Adrenal gland (tissue), 12 donors: Measurements from ENCODE around the gene CPED1. TPM values are rescaled to one million over a fixed set of nuclear protein-coding genes. Genes with fewer than 3 reads are reported as not detected.
A peak's percentile ranks its signal among the peaks of the same experiment; 100 is the strongest.

Experiments used
- DNase-seq, 7 donors: peaks; one replicate each; pipeline ENCODE4 v3.0.0-alpha.2; 2019 to 2020
- H3K27ac ChIP-seq, 5 donors: fragments of 200-600 bp; sonication (generic) in 4 of 5; 1 replicate in 3 of 5; 2 replicates in 2 of 5; pipeline versions ENCODE4 v1.5.1 to v1.8.0; 2016 to 2020; ENCODE audit warnings: mild to moderate bottlenecking in 1 of 5
- H3K27me3 ChIP-seq: fragments of 200-600 bp; 2 replicates; pipeline ENCODE4 v1.8.0; 2021
- H3K36me3 ChIP-seq, 2 donors: fragments of 200-600 bp; replicated peaks in 1 of 2; 1 replicate in 1 of 2; 2 replicates in 1 of 2; pipeline versions ENCODE4 v1.5.1 to v1.8.0; 2018 to 2022
- H3K4me1 ChIP-seq, 2 donors: fragments of 200-600 bp; replicated peaks in 1 of 2; 1 replicate in 1 of 2; 2 replicates in 1 of 2; pipeline versions ENCODE4 v1.5.1 to v1.8.0; 2018 to 2021
- H3K4me3 ChIP-seq, 4 donors: fragments of 200-600 bp; sonication (generic) in 3 of 4; one replicate each; pipeline ENCODE4 v1.5.1; 2016 to 2018
- H3K9me3 ChIP-seq, 3 donors: fragments of 200-600 bp; sonication (generic) in 1 of 3; replicated peaks in 1 of 3; 1 replicate in 2 of 3; 2 replicates in 1 of 3; pipeline versions ENCODE4 v1.5.1 to v1.8.0; 2016 to 2021
- POLR2A ChIP-seq, 2 donors: fragments of 450-650 bp; IDR thresholded peaks; one replicate each; pipeline ENCODE4 v1.6.1; 2017; ENCODE audit warnings: antibody characterized with exemption in 2 of 2, mild to moderate bottlenecking in 2 of 2, moderate library complexity in 1 of 2
- WGBS, 4 donors: extraction: QIAGEN DNeasy Blood & Tissue Kit in 2 of 4; methylation state at CpG; one replicate each; pipeline versions ENCODE4 v1.1.5 to v1.1.7; 2013 to 2017; 5-methylcytosine and 5-hydroxymethylcytosine counted together
- intact Hi-C, 2 donors: fragments of 100-400 bp; cut with DNase I; formaldehyde crosslinking; loops; one replicate each; pipeline versions ENCODE4 v1.14.1 to v1.15.0; 2022 to 2023
- polyA plus RNA-seq, 3 donors: library from polyadenylated mRNA; stranded (reverse); fragments of 200-250 nt in 2 of 3; fragments of 350-450 nt in 1 of 3; fragmentation: Illumina TruSeq in 1 of 3; extraction: RNeasy Lipid Tissue Mini Kit (QIAGEN cat#74804) in 1 of 3; gene quantifications; one replicate each; pipeline ENCODE4 v1.2.3, GENCODE V29; 2013 to 2014
- total RNA-seq, 9 donors: library from RNA; depleted of rRNA in 4 of 9; stranded (reverse); fragments of >200 nt in 4 of 9; fragments of 120-200 nt in 1 of 9; fragmentation: NEBNext Ultra II Directional in 1 of 9; extraction: Animal tissue kit (Norgen Biotek cat#: 25700) in 1 of 9; gene quantifications; one replicate each; pipeline versions ENCODE4 v1.1.0 to v1.2.4, GENCODE V29; 2013 to 2023
- TF ChIP-seq, protein P1 (sequence below), 6 experiments: fragments of 450-650 bp in 4 of 6; fragments of 200-600 bp in 2 of 6; sonication (generic) in 1 of 6; IDR thresholded peaks; 1 replicate in 5 of 6; 2 replicates in 1 of 6; pipeline versions ENCODE4 v1.5.1 to v1.8.0; 2016 to 2021; ENCODE audit warnings: antibody characterized with exemption in 6 of 6, mild to moderate bottlenecking in 2 of 6, moderate library complexity in 1 of 6
- donor health status: healthy with polysubstance abuse.
- donor health status: Bipolar disorder and iron deficiency.
- donor health status: DM: yes; HTN: yes; CAD: no.
- donor health status: DM: no; HTN: no; CAD: no.
- donor health status: DM: no; HTN: no; CAD: no.
- donor health status: DM: yes; HTN: yes; CAD: no.

Gene CPED1
- total and polyA plus RNA-seq, 12 donors, result 5.2 to 72.2 (median 40.7) TPM

GRCh38 chr7:121083790-121084251 is 95.3 kb downstream of the CPED1 start:
- Histone ChIP-seq H3K36me3 (no peaks in the 10 kb centered on the region), H3K4me3 (no peak overlapping the region), H3K27me3 (no peaks in the 10 kb centered on the region), H3K4me1 (peaks cover 7 to 27% of the 10 kb centered on the region in 2 donors), H3K9me3 (no peaks in the 10 kb centered on the region), H3K27ac (no peak overlapping the region)
- TF ChIP-seq, protein P1, sequence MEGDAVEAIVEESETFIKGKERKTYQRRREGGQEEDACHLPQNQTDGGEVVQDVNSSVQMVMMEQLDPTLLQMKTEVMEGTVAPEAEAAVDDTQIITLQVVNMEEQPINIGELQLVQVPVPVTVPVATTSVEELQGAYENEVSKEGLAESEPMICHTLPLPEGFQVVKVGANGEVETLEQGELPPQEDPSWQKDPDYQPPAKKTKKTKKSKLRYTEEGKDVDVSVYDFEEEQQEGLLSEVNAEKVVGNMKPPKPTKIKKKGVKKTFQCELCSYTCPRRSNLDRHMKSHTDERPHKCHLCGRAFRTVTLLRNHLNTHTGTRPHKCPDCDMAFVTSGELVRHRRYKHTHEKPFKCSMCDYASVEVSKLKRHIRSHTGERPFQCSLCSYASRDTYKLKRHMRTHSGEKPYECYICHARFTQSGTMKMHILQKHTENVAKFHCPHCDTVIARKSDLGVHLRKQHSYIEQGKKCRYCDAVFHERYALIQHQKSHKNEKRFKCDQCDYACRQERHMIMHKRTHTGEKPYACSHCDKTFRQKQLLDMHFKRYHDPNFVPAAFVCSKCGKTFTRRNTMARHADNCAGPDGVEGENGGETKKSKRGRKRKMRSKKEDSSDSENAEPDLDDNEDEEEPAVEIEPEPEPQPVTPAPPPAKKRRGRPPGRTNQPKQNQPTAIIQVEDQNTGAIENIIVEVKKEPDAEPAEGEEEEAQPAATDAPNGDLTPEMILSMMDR (IDR thresholded peaks at IDR 0.05), result no peak
- no peak for TF ChIP-seq POLR2A (IDR thresholded peaks at IDR 0.05)
- intact Hi-C loops, result loop anchor here (5.0 kb wide), 1 partner anchor 97 kb away; the partner anchor contains the start of gene CPED1 (in 2 of the 2)
- 78 to 88% (median 80%) methylated on average over 1 of the region's 1 CpG for WGBS, 4 donors
- no peak for DNase-seq

DNA sequence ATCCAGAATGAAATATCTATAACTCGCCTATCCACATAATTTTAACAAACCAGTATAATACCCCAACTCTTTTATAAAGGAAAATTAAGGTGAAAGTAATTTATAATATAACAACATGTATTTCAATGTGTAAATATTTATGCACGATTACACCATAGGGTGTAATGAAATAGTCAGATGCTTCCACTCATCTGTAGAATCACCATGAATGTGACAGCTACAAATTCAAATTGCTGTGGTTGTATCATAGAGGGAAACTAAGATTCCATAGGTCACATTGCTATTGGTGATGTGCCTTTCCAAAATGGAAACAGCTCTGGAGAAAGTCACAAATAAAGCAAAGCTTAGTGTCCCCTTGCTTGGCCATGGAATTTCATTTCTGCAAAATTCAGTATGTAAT is 95.7 kb downstream of the CPED1 start:
- Histone ChIP-seq H3K4me3 (no peak overlapping the region), H3K4me1 (peaks cover 7 to 27% of the 10 kb centered on the region in 2 donors), H3K9me3 (no peaks in the 10 kb centered on the region), H3K36me3 (no peaks in the 10 kb centered on the region), H3K27ac (peak overlapping the region in 2 of 5 donors; percentile 50 to 75), H3K27me3 (no peaks in the 10 kb centered on the region)
- intact Hi-C loops, result loop anchor here (5.0 kb wide), 1 partner anchor 97 kb away; the partner anchor contains the start of gene CPED1 (in 2 of the 2)
- TF ChIP-seq, protein P1 (IDR thresholded peaks at IDR 0.05), result no peak
- TF ChIP-seq POLR2A (IDR thresholded peaks at IDR 0.05), result no peak
- 27 to 73% (median 35%) methylated on average over 2 of the region's 2 CpGs for WGBS, 4 donors
- no peak for DNase-seq

GRCh38 chr7:121084748-121085336 is 96.3 kb downstream of the CPED1 start:
- no peaks in the 10 kb centered on the region for H3K36me3 ChIP-seq
- DNase-seq, result peak in 2 of 7 donors; percentile 25 to 39
- H3K27me3 ChIP-seq, result no peaks in the 10 kb centered on the region
- 50 to 70% (median 61%) methylated on average over 5 of the region's 5 CpGs for WGBS, 4 donors
- intact Hi-C loops, result loop anchor here (5.0 kb wide), 1 partner anchor 98 kb away; the partner anchor contains the start of gene CPED1 (in 2 of the 2)
- peak overlapping the region in 4 of 5 donors; percentile 22 to 75 (median 43) for H3K27ac ChIP-seq
- peak in 1 of 2 donors; percentile 17 for TF ChIP-seq POLR2A (IDR thresholded peaks at IDR 0.05)
- TF ChIP-seq, protein P1 (IDR thresholded peaks at IDR 0.05), result no peak
- H3K9me3 ChIP-seq, result no peaks in the 10 kb centered on the region
- peaks cover 7 to 27% of the 10 kb centered on the region in 2 donors for H3K4me1 ChIP-seq
- H3K4me3 ChIP-seq, result no peak overlapping the region

DNA sequence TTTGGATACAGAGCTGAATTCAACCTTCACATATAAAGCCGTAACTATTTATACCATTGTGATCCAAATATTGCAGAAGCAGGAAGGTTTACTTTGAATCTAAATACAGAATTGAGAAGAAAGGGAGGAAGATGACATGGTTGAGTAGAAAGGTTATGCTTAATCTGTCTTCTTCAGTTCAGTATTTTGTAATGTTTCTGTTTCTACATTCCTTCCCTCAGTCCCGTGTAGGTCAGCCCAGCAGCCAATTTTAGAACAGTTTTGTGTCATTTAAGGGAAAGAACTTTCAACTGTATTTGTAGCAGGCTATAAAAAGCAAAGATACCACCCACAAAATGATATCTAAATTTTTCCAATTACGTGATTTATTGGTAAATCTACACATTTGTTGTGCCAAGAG is 97.4 kb downstream of the CPED1 start:
- Histone ChIP-seq H3K27me3 (no peaks in the 10 kb centered on the region), H3K4me1 (peaks cover 7 to 27% of the 10 kb centered on the region in 2 donors), H3K9me3 (no peaks in the 10 kb centered on the region), H3K36me3 (no peaks in the 10 kb centered on the region), H3K4me3 (no peak overlapping the region), H3K27ac (peak overlapping the region in 2 of 5 donors; percentile 50 to 75)
- DNase-seq, result no peak
- intact Hi-C loops, result no loop called here
- WGBS, 4 donors, result 36 to 54% (median 42%) methylated on average over 3 of the region's 3 CpGs
- TF ChIP-seq, protein P1 (IDR thresholded peaks at IDR 0.05), result no peak
- no peak for TF ChIP-seq POLR2A (IDR thresholded peaks at IDR 0.05)
